Liver (tissue), 9 donors: ENCODE results near the gene OR2S2. TPM values are rescaled to one million over a fixed set of nuclear protein-coding genes. Genes with fewer than 3 reads are reported as not detected.

Source experiments
- DNase-seq: peaks from one replicate; pipeline ENCODE4 v3.0.0-alpha.2; 2017; ENCODE audit warnings: low spot score
- H3K27ac ChIP-seq, 2 donors: one replicate each; pipeline ENCODE4 v1.7.0; 2013; ENCODE audit warnings: inconsistent platforms in 2 of 2, low read length in 2 of 2, control low read depth in 1 of 2, low read depth in 1 of 2, mild to moderate bottlenecking in 1 of 2
- H3K27me3 ChIP-seq, 4 donors: one replicate each; pipeline versions ENCODE4 v1.6.1 to v1.7.0; 2013; ENCODE audit warnings: low read length in 3 of 4, inconsistent platforms in 1 of 4, mild to moderate bottlenecking in 1 of 4, moderate library complexity in 1 of 4; ENCODE audit not compliant: control insufficient read depth in 4 of 4, insufficient read depth in 4 of 4
- H3K36me3 ChIP-seq, 4 donors: one replicate each; pipeline versions ENCODE4 v1.6.1 to v1.7.0; 2013; ENCODE audit warnings: low read length in 3 of 4, mild to moderate bottlenecking in 3 of 4, low read depth in 1 of 4, moderate library complexity in 1 of 4; ENCODE audit not compliant: control insufficient read depth in 4 of 4, insufficient read depth in 3 of 4
- H3K4me1 ChIP-seq, 4 donors: one replicate each; pipeline versions ENCODE4 v1.6.1 to v1.7.0; 2013; ENCODE audit warnings: low read length in 3 of 4, mild to moderate bottlenecking in 3 of 4, moderate library complexity in 1 of 4; ENCODE audit not compliant: control insufficient read depth in 4 of 4, insufficient read depth in 4 of 4
- H3K4me3 ChIP-seq, 3 donors: one replicate each; pipeline versions ENCODE4 v1.6.1 to v1.7.0; 2013; ENCODE audit warnings: low read length in 3 of 3, control low read depth in 1 of 3, low read depth in 1 of 3, mild to moderate bottlenecking in 1 of 3
- H3K9ac ChIP-seq, 2 donors: one replicate each; pipeline ENCODE4 v1.7.0; 2013; ENCODE audit warnings: low read length in 2 of 2, mild to moderate bottlenecking in 2 of 2, moderate library complexity in 2 of 2, control low read depth in 1 of 2, low read depth in 1 of 2
- H3K9me3 ChIP-seq, 4 donors: one replicate each; pipeline versions ENCODE4 v1.6.1 to v1.7.0; 2013; ENCODE audit warnings: low read length in 3 of 4; ENCODE audit not compliant: control insufficient read depth in 4 of 4
- ATF3 ChIP-seq: IDR thresholded peaks from 2 replicates; pipeline ENCODE4 v1.6.1; 2016; ENCODE audit warnings: antibody characterized with exemption
- CTCF ChIP-seq: fragments of 150-350 bp; IDR thresholded peaks from 2 replicates; pipeline ENCODE4 v1.5.1; 2017; ENCODE audit warnings: improper control_type of control experiment, low read depth, low read length; ENCODE audit not compliant: missing input control
- EGR1 ChIP-seq, 2 donors: IDR thresholded peaks; 2 replicates each; pipeline ENCODE4 v1.6.1; 2016 to 2018; ENCODE audit warnings: antibody characterized with exemption in 2 of 2, low read depth in 2 of 2
- FOXA1 ChIP-seq: IDR thresholded peaks from 2 replicates; pipeline ENCODE4 v1.6.1; 2016; ENCODE audit warnings: antibody characterized with exemption
- FOXA2 ChIP-seq: IDR thresholded peaks from 2 replicates; pipeline ENCODE4 v1.6.1; 2016; ENCODE audit warnings: antibody characterized with exemption
- GABPA ChIP-seq, 2 donors: IDR thresholded peaks in 1 of 2; conservative IDR thresholded peaks in 1 of 2; 2 replicates each; pipeline ENCODE4 v1.6.1; 2016; ENCODE audit warnings: antibody characterized with exemption in 2 of 2, mild to moderate bottlenecking in 1 of 2, moderate library complexity in 1 of 2
- HNF4G ChIP-seq: IDR thresholded peaks from 2 replicates; pipeline ENCODE4 v1.6.1; 2016; ENCODE audit warnings: antibody characterized with exemption
- JUND ChIP-seq, 2 donors: IDR thresholded peaks; 2 replicates each; pipeline ENCODE4 v1.6.1; 2016; ENCODE audit warnings: antibody characterized with exemption in 2 of 2
- NR2F2 ChIP-seq: IDR thresholded peaks from 2 replicates; pipeline ENCODE4 v1.6.1; 2016; ENCODE audit warnings: antibody characterized with exemption
- RAD21 ChIP-seq, 2 donors: IDR thresholded peaks; 2 replicates each; pipeline ENCODE4 v1.6.1; 2016; ENCODE audit warnings: antibody characterized with exemption in 2 of 2, mild to moderate bottlenecking in 2 of 2
- REST ChIP-seq: IDR thresholded peaks from 2 replicates; pipeline ENCODE4 v1.6.1; 2016; ENCODE audit warnings: antibody characterized with exemption, mild to moderate bottlenecking
- RXRA ChIP-seq, 2 donors: IDR thresholded peaks; 2 replicates each; pipeline ENCODE4 v1.6.1; 2017 to 2018; ENCODE audit warnings: antibody characterized with exemption in 2 of 2, mild to moderate bottlenecking in 1 of 2
- SP1 ChIP-seq: IDR thresholded peaks from 2 replicates; pipeline ENCODE4 v1.6.1; 2018; ENCODE audit warnings: antibody characterized with exemption, mild to moderate bottlenecking
- TAF1 ChIP-seq: conservative IDR thresholded peaks from 2 replicates; pipeline ENCODE4 v1.6.1; 2016; ENCODE audit warnings: antibody characterized with exemption, mild to moderate bottlenecking
- YY1 ChIP-seq: IDR thresholded peaks from 2 replicates; pipeline ENCODE4 v1.6.1; 2016; ENCODE audit warnings: antibody characterized with exemption, mild to moderate bottlenecking
- ZBTB33 ChIP-seq: IDR thresholded peaks from 2 replicates; pipeline ENCODE4 v1.6.1; 2016; ENCODE audit warnings: antibody characterized with exemption
- WGBS: extraction: QIAGEN DNeasy Blood & Tissue Kit; methylation state at CpG from one replicate; pipeline ENCODE4 v1.1.7; 2013; 5-methylcytosine and 5-hydroxymethylcytosine counted together
- polyA plus RNA-seq, 2 donors: library from polyadenylated mRNA; stranded (reverse) in 1 of 2; unstranded in 1 of 2; fragments of 200-250 nt in 1 of 2; fragments of >200 nt in 1 of 2; fragmentation: Nextera tagmentation in 1 of 2; extraction: Ambion mirVana in 1 of 2; gene quantifications; one replicate each; pipeline versions ENCODE4 v1.2.1 to v1.2.3, GENCODE V29; 2013 to 2015
- total RNA-seq, 2 donors: library from RNA; depleted of rRNA; stranded (reverse); fragments of >200 nt; gene quantifications; one replicate each; pipeline ENCODE4 v1.2.3, GENCODE V29; 2014
- donor health status: healthy.
- donor health status: healthy.
- donor health status: healthy.
- donor health status: healthy.
- donor health status: healthy.

The OR2S2 gene
- total and polyA plus RNA-seq, 4 donors = not detected

GRCh38 chr9:35930989-35931388 is 27.0 kb downstream of the OR2S2 start:
- no peak for TF ChIP-seq CTCF
- TF ChIP-seq FOXA1 = no peak
- no peak for TF ChIP-seq REST
- no peak for TF ChIP-seq HNF4G
- no peak for TF ChIP-seq RAD21 (IDR thresholded peaks at IDR 0.05)
- TF ChIP-seq YY1 = no peak
- no peak for TF ChIP-seq ATF3
- TF ChIP-seq SP1 = no peak
- TF ChIP-seq FOXA2 = no peak
- no peak for TF ChIP-seq GABPA (IDR thresholded peaks at IDR 0.05 in 1 of 2, conservative IDR thresholded peaks at IDR 0.05 in 1 of 2)
- no peak for TF ChIP-seq EGR1 (IDR thresholded peaks at IDR 0.05; ENCODE audit: low read depth in 2 of 2)
- TF ChIP-seq ZBTB33 = no peak
- no peak for TF ChIP-seq RXRA (IDR thresholded peaks at IDR 0.05)
- no peak for TF ChIP-seq NR2F2
- TF ChIP-seq JUND (IDR thresholded peaks at IDR 0.05) = no peak
- H3K27ac ChIP-seq = no peak overlapping the region
- WGBS = 95% methylated on average over 3 of the region's 3 CpGs
- H3K9me3 ChIP-seq = no peaks in the 10 kb centered on the region
- H3K9ac ChIP-seq = no peak overlapping the region
- peaks cover 0 to 4% (median 0%) of the 10 kb centered on the region in 4 donors for H3K4me1 ChIP-seq
- no peaks in the 10 kb centered on the region for H3K27me3 ChIP-seq
- no peak for DNase-seq
- no peak overlapping the region for H3K4me3 ChIP-seq
- no peaks in the 10 kb centered on the region for H3K36me3 ChIP-seq

- Histone ChIP-seq H3K4me3 (no peak overlapping the region), H3K4me1 (peaks cover 0 to 4% (median 0%) of the 10 kb centered on the region in 4 donors), H3K9ac (no peak overlapping the region), H3K9me3 (no peaks in the 10 kb centered on the region), H3K27ac (no peak overlapping the region), H3K27me3 (no peaks in the 10 kb centered on the region), H3K36me3 (no peaks in the 10 kb centered on the region)
- no peak for DNase-seq
- TF ChIP-seq EGR1 (IDR thresholded peaks at IDR 0.05; ENCODE audit: low read depth in 2 of 2) (no peak), CTCF (no peak), RXRA (IDR thresholded peaks at IDR 0.05) (no peak), JUND (IDR thresholded peaks at IDR 0.05) (no peak), NR2F2 (no peak), TAF1 (no peak), RAD21 (IDR thresholded peaks at IDR 0.05) (no peak), REST (no peak), GABPA (IDR thresholded peaks at IDR 0.05 in 1 of 2, conservative IDR thresholded peaks at IDR 0.05 in 1 of 2) (no peak), ATF3 (no peak)
Observed at GRCh38 chr9:35930521-35930920, 27.4 kb downstream of the OR2S2 start.
